Astrocyte of the spinal cord (primary cell): Measurements from ENCODE around the gene ZNF75A.

Source experiments
- DNase-seq: peaks from one replicate; pipeline ENCODE4 v3.0.0; 2011; ENCODE audit warnings: low read depth, low spot score
- H3K4me3 ChIP-seq: 2 replicates; pipeline ENCODE4 v1.5.1; 2011; ENCODE audit warnings: low read depth, mild to moderate bottlenecking, low read length, moderate library complexity
- in situ Hi-C: cut with HindIII; loops from 2 replicates; pipeline ENCODE4 v1.10.0; 2017; ENCODE audit warnings: low sequenced_read_pairs
- TF ChIP-seq, protein P1 (sequence below): IDR thresholded peaks from 2 replicates; pipeline ENCODE4 v1.5.1; 2012; ENCODE audit warnings: low read depth, mild to moderate bottlenecking, low read length, inconsistent platforms

The ZNF75A gene

DNA sequence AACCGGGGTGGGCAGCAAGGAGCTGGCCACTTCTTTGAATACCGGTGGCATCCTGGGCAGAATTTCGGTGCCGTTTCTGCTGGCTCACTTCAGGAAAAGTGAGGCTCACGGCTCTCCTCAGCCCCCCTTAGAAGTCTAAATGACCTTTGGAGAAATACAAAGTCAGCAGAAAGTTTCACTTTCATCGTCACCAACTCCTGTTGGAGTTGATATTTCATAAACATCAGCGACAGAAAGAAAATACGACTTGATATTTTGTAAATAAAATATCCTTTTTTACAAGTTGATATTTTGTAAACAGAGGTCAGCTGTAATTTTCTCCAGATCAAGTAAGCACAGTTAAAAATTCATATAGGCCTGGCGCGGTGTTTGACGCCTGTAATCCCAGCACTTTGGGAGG is 781 bp downstream of the ZNF75A start:
- TF ChIP-seq, protein P1, sequence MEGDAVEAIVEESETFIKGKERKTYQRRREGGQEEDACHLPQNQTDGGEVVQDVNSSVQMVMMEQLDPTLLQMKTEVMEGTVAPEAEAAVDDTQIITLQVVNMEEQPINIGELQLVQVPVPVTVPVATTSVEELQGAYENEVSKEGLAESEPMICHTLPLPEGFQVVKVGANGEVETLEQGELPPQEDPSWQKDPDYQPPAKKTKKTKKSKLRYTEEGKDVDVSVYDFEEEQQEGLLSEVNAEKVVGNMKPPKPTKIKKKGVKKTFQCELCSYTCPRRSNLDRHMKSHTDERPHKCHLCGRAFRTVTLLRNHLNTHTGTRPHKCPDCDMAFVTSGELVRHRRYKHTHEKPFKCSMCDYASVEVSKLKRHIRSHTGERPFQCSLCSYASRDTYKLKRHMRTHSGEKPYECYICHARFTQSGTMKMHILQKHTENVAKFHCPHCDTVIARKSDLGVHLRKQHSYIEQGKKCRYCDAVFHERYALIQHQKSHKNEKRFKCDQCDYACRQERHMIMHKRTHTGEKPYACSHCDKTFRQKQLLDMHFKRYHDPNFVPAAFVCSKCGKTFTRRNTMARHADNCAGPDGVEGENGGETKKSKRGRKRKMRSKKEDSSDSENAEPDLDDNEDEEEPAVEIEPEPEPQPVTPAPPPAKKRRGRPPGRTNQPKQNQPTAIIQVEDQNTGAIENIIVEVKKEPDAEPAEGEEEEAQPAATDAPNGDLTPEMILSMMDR, result no peak
- in situ Hi-C loops, result no loop called here

DNA sequence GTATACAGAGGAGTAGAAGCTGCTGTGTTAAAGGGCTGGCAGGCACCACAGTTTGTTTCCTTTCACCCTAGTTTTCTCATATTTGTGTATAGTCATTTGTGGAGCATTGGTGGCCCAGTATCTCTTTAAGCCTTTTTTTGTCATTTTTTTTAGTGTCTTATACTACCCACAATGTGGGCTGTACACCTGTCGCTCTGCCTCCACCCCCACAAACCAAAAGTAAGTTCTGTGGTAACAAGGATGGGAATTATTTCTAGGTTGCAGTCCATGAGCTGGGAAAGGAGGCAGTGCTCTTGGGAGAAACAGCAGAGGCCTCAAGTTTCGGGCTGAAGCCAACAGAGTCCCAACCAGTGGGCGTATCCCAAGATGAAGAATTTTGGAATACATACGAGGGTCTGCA is 6.2 kb downstream of the ZNF75A start:
- TF ChIP-seq, protein P1, result no peak
- in situ Hi-C loops, result no loop called here
- H3K4me3 ChIP-seq, result no peak overlapping the region
- no peak for DNase-seq

More for the DNA sequence above, 781 bp downstream of the ZNF75A start:
- DNase-seq, result no peak
- peak overlapping the region; percentile 72 for H3K4me3 ChIP-seq

DNA sequence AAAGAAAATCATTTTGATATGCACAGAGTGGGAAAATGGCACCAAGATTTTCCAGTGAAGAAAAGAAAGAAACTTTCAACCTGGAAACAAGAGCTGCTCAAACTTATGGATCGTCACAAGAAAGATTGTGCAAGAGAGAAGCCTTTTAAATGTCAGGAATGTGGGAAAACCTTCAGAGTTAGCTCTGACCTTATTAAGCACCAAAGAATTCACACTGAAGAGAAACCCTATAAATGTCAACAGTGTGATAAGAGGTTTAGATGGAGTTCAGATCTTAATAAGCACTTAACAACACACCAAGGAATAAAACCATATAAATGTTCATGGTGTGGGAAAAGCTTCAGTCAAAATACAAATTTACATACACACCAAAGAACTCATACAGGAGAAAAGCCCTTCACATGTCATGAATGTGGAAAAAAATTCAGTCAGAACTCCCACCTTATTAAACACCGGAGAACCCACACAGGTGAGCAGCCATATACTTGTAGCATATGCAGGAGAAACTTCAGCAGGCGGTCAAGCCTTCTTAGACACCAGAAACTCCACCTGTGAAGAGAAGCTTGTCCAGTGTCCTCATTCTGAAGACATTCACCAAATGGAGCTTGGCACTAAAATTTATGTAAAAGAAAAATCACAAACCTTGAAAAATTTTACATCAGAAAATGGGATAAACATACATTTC is 12.2 kb downstream of the ZNF75A start:
- TF ChIP-seq, protein P1, result no peak
- no peak overlapping the region for H3K4me3 ChIP-seq
- in situ Hi-C loops, result no loop called here
- DNase-seq, result peak; percentile 50

DNA sequence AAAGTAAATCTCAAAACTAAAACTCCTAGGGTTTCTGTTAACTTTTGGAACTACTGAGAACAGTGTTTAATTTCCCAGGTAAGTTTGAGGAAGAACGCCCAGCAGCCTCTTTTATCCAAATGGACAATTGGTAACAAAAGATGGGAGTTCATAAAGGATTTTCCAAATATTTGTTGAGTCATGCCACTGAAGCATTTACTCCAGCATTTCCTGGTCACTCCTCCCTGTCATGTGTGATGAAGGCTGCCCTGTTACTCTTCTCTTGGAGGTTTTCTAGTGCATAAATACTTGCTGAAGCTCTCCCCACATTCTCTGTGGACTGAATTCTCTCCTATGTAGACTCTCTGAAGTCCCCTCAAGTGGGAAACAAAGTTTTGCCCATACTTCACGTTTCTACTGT is 16.5 kb downstream of the ZNF75A start:
- TF ChIP-seq, protein P1, result no peak
- no peak overlapping the region for H3K4me3 ChIP-seq
- in situ Hi-C loops, result no loop called here
- DNase-seq, result no peak

DNA sequence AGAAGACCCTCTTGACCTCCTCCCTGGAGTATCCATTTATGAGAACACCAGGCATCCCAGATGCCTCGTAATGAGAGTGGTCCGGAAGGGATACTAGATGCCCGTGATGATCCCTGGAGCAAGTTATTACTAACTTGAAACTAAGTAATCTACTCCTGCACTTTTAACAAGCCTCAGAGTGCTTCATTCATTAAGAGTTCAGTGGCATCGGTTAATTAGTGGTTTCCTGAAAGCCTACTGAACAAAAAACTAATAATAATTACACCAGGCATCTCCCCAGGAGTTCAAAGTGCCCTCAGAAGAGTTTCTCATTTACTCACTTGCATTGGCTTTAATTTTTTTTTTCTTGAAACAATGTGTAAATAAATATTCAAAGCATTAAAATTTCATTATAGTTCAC is 22.2 kb downstream of the ZNF75A start:
- in situ Hi-C loops, result no loop called here
- TF ChIP-seq, protein P1, result no peak
- DNase-seq, result no peak
- no peak overlapping the region for H3K4me3 ChIP-seq

DNA sequence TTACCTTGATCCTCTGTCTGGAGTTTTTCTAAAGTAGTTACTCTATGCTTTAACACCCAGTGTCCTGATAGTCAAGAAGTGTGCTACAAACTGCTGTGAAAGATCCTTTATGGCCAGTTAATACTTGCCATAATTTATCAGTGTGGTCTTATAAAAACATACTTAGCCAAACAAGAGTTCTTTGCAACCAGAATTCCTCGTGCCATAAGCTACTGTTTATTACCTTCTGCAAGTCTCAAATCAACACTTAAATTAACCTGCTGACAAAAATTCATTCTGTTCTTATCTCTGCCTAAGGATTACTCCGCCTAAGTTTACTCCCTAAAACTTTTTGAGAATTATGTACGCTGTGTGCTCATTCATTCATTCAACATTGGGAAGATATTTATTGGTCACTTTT is 22.8 kb downstream of the ZNF75A start:
- H3K4me3 ChIP-seq, result no peak overlapping the region
- TF ChIP-seq, protein P1, result no peak
- in situ Hi-C loops, result no loop called here
- DNase-seq, result no peak
